Chondrocyte (in vitro differentiated cells): ENCODE results near the gene RCAN2. TPM values are rescaled to one million over a fixed set of nuclear protein-coding genes. Genes with fewer than 3 reads are reported as not detected.

Source experiments
- DNase-seq: peaks from one replicate; pipeline ENCODE4 v3.0.0; 2021; ENCODE audit warnings: mixed read lengths, low spot score
- H3K27ac Mint-ChIP-seq: one replicate; pipeline ENCODE4 v1.8.0; 2021; ENCODE audit warnings: mild to moderate bottlenecking, moderate library complexity, mixed read lengths; ENCODE audit not compliant: unreplicated experiment
- H3K27me3 Mint-ChIP-seq: 2 replicates; pipeline ENCODE4 v1.8.0; 2021; ENCODE audit warnings: low read depth, mixed read lengths
- H3K36me3 Mint-ChIP-seq: 2 replicates; pipeline ENCODE4 v1.8.0; 2021; ENCODE audit warnings: low read depth, mixed read lengths
- H3K4me1 Mint-ChIP-seq: 2 replicates; pipeline ENCODE4 v1.8.0; 2021; ENCODE audit warnings: low read depth, mild to moderate bottlenecking, mixed read lengths
- H3K4me3 Mint-ChIP-seq: one replicate; pipeline ENCODE4 v1.8.0; 2021; ENCODE audit warnings: mild to moderate bottlenecking, moderate library complexity, mixed read lengths; ENCODE audit not compliant: unreplicated experiment
- H3K9me3 Mint-ChIP-seq: 2 replicates; pipeline ENCODE4 v1.8.0; 2021; ENCODE audit warnings: low read depth, mixed read lengths
- CTCF ChIP-seq: fragments of 200-600 bp; sonication (generic); IDR thresholded peaks from 2 replicates; pipeline ENCODE4 v1.5.0; 2021; ENCODE audit warnings: antibody characterized with exemption, mild to moderate bottlenecking, moderate library complexity
- total RNA-seq: library from RNA; stranded (reverse); gene quantifications from 3 replicates; pipeline ENCODE4 v1.2.1, GENCODE V29; 2021

The RCAN2 gene
- total RNA-seq, 1 donor from 2014 or later, result 23.8 TPM

DNA sequence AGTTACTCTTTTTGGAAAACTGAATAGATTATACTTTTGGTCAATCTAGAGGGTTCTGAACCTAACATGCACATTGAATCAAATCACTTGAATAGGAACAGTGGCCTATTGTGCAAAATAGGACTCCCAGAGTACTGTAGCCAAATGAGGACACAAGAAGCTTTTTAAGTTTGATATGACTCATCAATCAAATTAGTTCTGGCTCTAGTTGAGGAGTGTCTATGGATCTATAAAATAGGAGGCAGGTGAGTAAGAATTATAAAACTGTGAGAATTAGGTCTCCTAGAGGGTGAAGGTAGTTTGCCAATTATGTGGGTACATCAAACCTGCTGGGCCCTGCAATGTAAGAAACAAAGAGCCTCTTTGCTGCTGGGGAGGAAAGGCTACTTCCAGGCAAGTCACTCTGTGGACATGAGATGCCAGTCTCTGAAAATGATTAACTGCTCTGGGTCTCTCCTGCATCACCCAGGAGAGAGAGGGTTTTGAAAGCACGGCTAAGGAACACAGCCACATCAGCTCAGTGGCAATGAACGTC is 112.3 kb downstream of the RCAN2 start:
- H3K9me3 Mint-ChIP-seq, result no peaks in the 10 kb centered on the region
- H3K36me3 Mint-ChIP-seq, result no peaks in the 10 kb centered on the region
- TF ChIP-seq CTCF, result no peak
- H3K4me3 Mint-ChIP-seq, result no peak overlapping the region
- H3K27me3 Mint-ChIP-seq, result peaks cover 5% of the 10 kb centered on the region
- peaks cover 3% of the 10 kb centered on the region for H3K4me1 Mint-ChIP-seq
- H3K27ac Mint-ChIP-seq, result no peak overlapping the region
- no peak for DNase-seq

- H3K4me1 Mint-ChIP-seq, result peaks cover 3% of the 10 kb centered on the region
- H3K27me3 Mint-ChIP-seq, result peaks cover 5% of the 10 kb centered on the region
- H3K36me3 Mint-ChIP-seq, result no peaks in the 10 kb centered on the region
- no peak overlapping the region for H3K4me3 Mint-ChIP-seq
- TF ChIP-seq CTCF, result no peak
- H3K9me3 Mint-ChIP-seq, result no peaks in the 10 kb centered on the region
- no peak overlapping the region for H3K27ac Mint-ChIP-seq
- DNase-seq, result no peak
These were observed 112.9 kb downstream of the RCAN2 start for GRCh38 chr6:46378161-46378881.

- Mint-ChIP-seq H3K4me3 (no peak overlapping the region), H3K36me3 (no peaks in the 10 kb centered on the region), H3K27ac (no peak overlapping the region), H3K4me1 (peaks cover 3% of the 10 kb centered on the region), H3K27me3 (peaks cover 2% of the 10 kb centered on the region), H3K9me3 (no peaks in the 10 kb centered on the region)
- no peak for DNase-seq
- TF ChIP-seq CTCF, result no peak
These were observed 114.0 kb downstream of the RCAN2 start for GRCh38 chr6:46377209-46377608.

DNA sequence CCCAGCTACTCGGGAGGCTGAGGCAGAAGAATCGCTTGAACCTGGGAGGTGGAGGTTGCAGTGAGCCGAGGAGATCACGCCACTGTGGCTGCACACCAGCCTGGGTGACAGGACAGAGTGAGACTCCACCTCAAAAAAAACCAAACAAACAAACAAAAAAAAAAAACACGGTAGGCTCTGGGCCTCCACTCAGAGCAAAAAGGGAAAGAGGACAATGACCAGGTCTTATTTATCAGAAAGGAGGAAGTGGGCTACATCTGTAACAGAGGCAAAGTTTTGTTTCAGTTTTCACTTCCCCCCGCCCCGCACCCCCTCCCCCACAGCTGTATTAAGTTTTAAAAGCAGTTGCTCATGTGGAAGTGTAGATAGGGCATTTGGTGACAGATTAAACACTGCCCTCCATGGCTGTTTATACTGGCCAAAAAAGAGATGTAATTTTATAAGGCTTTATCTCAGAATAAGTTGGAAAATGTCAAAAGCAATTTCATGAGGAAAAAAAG is 114.6 kb downstream of the RCAN2 start:
- Mint-ChIP-seq H3K9me3 (no peaks in the 10 kb centered on the region), H3K27me3 (peaks cover 2% of the 10 kb centered on the region), H3K4me3 (no peak overlapping the region), H3K36me3 (no peaks in the 10 kb centered on the region), H3K4me1 (peaks cover 3% of the 10 kb centered on the region), H3K27ac (no peak overlapping the region)
- no peak for TF ChIP-seq CTCF
- no peak for DNase-seq

GRCh38 chr6:46370622-46371021 is 120.6 kb downstream of the RCAN2 start:
- no peak for DNase-seq

More at GRCh38 chr6:46370622-46371021, 120.6 kb downstream of the RCAN2 start:
- H3K4me1 Mint-ChIP-seq, result no peaks in the 10 kb centered on the region
- H3K9me3 Mint-ChIP-seq, result no peaks in the 10 kb centered on the region
- no peaks in the 10 kb centered on the region for H3K36me3 Mint-ChIP-seq
- no peak overlapping the region for H3K4me3 Mint-ChIP-seq
- H3K27me3 Mint-ChIP-seq, result no peaks in the 10 kb centered on the region
- no peak overlapping the region for H3K27ac Mint-ChIP-seq
- no peak for TF ChIP-seq CTCF
